HL-60 (cell line): ENCODE measurements around the gene RSPO4.

ENCODE experiments used
- DNase-seq, 2 experiments: peaks; one replicate each; pipeline ENCODE4 v3.0.0-alpha.2; 2010 to 2020; ENCODE audit warnings: low read depth in 1 of 2, low spot score in 1 of 2
- H3K27ac ChIP-seq: fragments of 250-450 bp; sonication (Bioruptor Pico); replicated peaks from 2 replicates; pipeline ENCODE4 v1.5.1; 2020; ENCODE audit warnings: mild to moderate bottlenecking, moderate library complexity
- H3K27me3 ChIP-seq: fragments of 250-450 bp; sonication (Bioruptor Pico); 2 replicates; pipeline ENCODE4 v1.5.1; 2021; ENCODE audit warnings: mild to moderate bottlenecking, moderate library complexity; ENCODE audit not compliant: insufficient read depth, poor library complexity, severe bottlenecking
- H3K4me3 ChIP-seq: replicated peaks from 2 replicates; pipeline ENCODE4 v1.5.1; 2011; ENCODE audit warnings: mild to moderate bottlenecking, control low read depth, low read length; ENCODE audit not compliant: insufficient read depth
- GABPA ChIP-seq: IDR thresholded peaks from 2 replicates; pipeline ENCODE4 v1.6.1; 2012; ENCODE audit warnings: low read depth
- POLR2AphosphoS5 ChIP-seq: IDR thresholded peaks from 2 replicates; pipeline ENCODE4 v1.6.1; 2012; ENCODE audit warnings: low read depth
- SPI1 ChIP-seq: IDR thresholded peaks from 2 replicates; pipeline ENCODE4 v1.6.1; 2012; ENCODE audit warnings: low read depth, mild to moderate bottlenecking, borderline replicate concordance
- TF ChIP-seq, protein P1 (sequence below): IDR thresholded peaks from one replicate; pipeline ENCODE4 v1.5.1; 2011; ENCODE audit warnings: low read length, control low read depth, inconsistent platforms; ENCODE audit not compliant: insufficient read depth
- TF ChIP-seq, protein P2 (sequence below): IDR thresholded peaks from 2 replicates; pipeline ENCODE4 v1.6.1; 2012; ENCODE audit warnings: low read depth; ENCODE audit not compliant: insufficient replicate concordance

RSPO4 gene

DNA sequence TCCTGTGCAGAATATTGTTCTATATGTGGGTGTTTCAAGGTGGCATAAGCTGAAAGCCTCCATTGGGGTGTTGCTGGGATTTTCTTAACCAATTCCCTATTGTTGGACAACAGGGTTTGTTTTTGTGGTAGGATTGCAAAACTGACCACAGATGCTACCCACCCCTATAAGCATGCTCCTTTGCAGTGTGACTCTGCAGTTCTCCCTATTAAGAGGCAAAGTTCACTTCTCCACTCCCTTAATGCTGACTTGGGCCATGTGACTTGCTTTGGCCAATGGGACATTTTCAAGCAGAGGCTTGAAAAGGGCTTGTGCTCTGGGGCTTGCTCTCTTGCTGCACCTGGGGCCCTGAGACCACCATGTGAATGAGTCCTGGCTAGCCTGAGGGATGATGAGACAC lies 77.5 kb downstream of the RSPO4 start:
- no peaks in the 10 kb centered on the region for H3K27me3 ChIP-seq
- DNase-seq: peak; percentile 29 to 60
- H3K27ac ChIP-seq: no peak overlapping the region
- no peak overlapping the region for H3K4me3 ChIP-seq
- TF ChIP-seq, protein P1, sequence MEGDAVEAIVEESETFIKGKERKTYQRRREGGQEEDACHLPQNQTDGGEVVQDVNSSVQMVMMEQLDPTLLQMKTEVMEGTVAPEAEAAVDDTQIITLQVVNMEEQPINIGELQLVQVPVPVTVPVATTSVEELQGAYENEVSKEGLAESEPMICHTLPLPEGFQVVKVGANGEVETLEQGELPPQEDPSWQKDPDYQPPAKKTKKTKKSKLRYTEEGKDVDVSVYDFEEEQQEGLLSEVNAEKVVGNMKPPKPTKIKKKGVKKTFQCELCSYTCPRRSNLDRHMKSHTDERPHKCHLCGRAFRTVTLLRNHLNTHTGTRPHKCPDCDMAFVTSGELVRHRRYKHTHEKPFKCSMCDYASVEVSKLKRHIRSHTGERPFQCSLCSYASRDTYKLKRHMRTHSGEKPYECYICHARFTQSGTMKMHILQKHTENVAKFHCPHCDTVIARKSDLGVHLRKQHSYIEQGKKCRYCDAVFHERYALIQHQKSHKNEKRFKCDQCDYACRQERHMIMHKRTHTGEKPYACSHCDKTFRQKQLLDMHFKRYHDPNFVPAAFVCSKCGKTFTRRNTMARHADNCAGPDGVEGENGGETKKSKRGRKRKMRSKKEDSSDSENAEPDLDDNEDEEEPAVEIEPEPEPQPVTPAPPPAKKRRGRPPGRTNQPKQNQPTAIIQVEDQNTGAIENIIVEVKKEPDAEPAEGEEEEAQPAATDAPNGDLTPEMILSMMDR: no peak
- TF ChIP-seq POLR2AphosphoS5 (no peak), GABPA (no peak), SPI1 (no peak)
- TF ChIP-seq, protein P2, sequence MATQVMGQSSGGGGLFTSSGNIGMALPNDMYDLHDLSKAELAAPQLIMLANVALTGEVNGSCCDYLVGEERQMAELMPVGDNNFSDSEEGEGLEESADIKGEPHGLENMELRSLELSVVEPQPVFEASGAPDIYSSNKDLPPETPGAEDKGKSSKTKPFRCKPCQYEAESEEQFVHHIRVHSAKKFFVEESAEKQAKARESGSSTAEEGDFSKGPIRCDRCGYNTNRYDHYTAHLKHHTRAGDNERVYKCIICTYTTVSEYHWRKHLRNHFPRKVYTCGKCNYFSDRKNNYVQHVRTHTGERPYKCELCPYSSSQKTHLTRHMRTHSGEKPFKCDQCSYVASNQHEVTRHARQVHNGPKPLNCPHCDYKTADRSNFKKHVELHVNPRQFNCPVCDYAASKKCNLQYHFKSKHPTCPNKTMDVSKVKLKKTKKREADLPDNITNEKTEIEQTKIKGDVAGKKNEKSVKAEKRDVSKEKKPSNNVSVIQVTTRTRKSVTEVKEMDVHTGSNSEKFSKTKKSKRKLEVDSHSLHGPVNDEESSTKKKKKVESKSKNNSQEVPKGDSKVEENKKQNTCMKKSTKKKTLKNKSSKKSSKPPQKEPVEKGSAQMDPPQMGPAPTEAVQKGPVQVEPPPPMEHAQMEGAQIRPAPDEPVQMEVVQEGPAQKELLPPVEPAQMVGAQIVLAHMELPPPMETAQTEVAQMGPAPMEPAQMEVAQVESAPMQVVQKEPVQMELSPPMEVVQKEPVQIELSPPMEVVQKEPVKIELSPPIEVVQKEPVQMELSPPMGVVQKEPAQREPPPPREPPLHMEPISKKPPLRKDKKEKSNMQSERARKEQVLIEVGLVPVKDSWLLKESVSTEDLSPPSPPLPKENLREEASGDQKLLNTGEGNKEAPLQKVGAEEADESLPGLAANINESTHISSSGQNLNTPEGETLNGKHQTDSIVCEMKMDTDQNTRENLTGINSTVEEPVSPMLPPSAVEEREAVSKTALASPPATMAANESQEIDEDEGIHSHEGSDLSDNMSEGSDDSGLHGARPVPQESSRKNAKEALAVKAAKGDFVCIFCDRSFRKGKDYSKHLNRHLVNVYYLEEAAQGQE: no peak

DNA sequence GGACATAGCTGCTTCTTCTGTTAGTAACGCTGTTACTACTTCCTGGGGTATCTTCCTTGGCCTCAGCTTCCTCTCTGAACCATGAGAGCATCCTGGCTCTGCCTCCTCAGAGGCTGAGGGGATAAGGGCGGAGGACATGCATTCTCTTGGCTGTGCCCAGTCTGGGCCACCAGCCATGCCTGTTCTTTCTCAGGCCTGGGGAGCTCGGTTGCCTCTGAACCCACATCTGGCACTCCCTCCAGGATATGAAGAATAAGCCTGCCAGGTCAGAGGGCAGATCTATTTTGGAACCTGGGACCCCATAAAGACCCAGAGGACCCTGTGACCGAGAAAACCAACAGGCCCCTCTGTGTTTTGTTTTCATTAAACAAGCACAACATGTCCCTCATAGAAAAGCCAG lies 79.3 kb downstream of the RSPO4 start:
- Histone ChIP-seq H3K4me3 (no peak overlapping the region), H3K27ac (no peak overlapping the region), H3K27me3 (no peaks in the 10 kb centered on the region)
- TF ChIP-seq, protein P1: no peak
- TF ChIP-seq POLR2AphosphoS5: no peak
- TF ChIP-seq, protein P2: no peak
- DNase-seq: no peak

DNA sequence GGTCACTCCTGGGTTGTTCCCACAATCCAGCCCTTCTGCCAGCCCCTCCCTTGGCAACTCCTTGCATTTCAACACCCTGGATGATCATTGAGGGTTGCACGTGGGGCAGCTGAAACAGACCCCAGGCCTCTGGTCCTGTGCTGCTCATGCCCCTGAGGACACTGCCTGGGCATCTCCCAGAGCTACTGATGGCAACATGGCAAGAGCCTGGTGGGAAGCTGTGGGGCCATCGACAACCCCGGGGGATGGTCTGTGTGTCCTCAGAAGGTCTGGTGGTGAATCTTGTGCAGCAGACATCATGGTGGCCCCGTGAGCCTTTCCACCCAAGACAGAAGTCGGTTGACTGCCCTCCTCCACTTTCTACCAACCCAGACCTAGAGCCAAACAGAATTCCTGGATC lies 81.0 kb downstream of the RSPO4 start:
- Histone ChIP-seq H3K27me3 (no peaks in the 10 kb centered on the region), H3K4me3 (no peak overlapping the region), H3K27ac (no peak overlapping the region)
- DNase-seq: no peak
- TF ChIP-seq POLR2AphosphoS5: no peak

DNA sequence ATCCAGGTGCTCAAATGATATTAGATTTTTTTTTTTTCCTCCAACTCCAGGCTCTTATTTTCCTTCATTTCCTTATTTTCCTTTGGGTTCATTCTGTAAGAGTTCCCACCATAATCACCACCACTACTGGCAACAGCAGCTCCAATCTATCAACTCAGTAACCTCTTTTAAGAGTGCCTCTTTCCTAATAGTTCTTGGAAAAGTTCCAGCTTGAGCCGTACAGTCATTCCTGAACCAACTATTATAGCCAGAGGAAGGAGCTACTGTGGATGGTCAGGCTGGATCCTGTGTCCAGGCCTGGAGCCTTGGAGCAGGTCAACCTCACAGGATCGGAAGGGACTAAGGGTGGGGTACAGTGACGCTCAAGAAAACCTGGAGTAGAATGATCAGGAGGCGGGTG lies 81.8 kb downstream of the RSPO4 start:
- no peaks in the 10 kb centered on the region for H3K27me3 ChIP-seq
- TF ChIP-seq, protein P2: no peak
- TF ChIP-seq, protein P1: no peak
- TF ChIP-seq SPI1 (no peak), GABPA (no peak), POLR2AphosphoS5 (no peak)
- DNase-seq: no peak
- no peak overlapping the region for H3K4me3 ChIP-seq
- H3K27ac ChIP-seq: no peak overlapping the region
